DND-41 (cell line): Measurements from ENCODE around the gene CCDC40.

Experiments used
- ATAC-seq: fragments of 200-7000 bp; cut with Tn5 transposase; 3 replicates; pipeline ENCODE4 v1.9.1; 2021; ENCODE audit warnings: low read depth; ENCODE audit not compliant: insufficient read depth
- DNase-seq: peaks from one replicate; pipeline ENCODE4 v3.0.0-alpha.2; 2020
- H2AFZ ChIP-seq: 2 replicates; pipeline ENCODE4 v1.6.0; 2012; ENCODE audit warnings: low read depth, low read length
- H3K27ac ChIP-seq: 2 replicates; pipeline ENCODE4 v1.5.1; 2012; ENCODE audit warnings: low read length, inconsistent platforms
- H3K27me3 ChIP-seq: fragments of 200-600 bp; sonication (generic); 2 replicates; pipeline ENCODE4 v1.6.0; 2012; ENCODE audit warnings: low read length, mild to moderate bottlenecking, inconsistent platforms; ENCODE audit not compliant: insufficient read depth, poor library complexity
- H3K36me3 ChIP-seq: 2 replicates; pipeline ENCODE4 v1.5.1; 2012; ENCODE audit warnings: low read length, inconsistent platforms; ENCODE audit not compliant: insufficient read depth
- H3K4me1 ChIP-seq: 2 replicates; pipeline ENCODE4 v1.5.1; 2012; ENCODE audit warnings: mild to moderate bottlenecking, low read length; ENCODE audit not compliant: insufficient read depth
- H3K4me2 ChIP-seq: 2 replicates; pipeline ENCODE4 v1.6.0; 2012; ENCODE audit warnings: mild to moderate bottlenecking, moderate library complexity, low read length, inconsistent platforms; ENCODE audit not compliant: insufficient read depth
- H3K4me3 ChIP-seq, 2 experiments: fragments of 200-600 bp in 1 of 2; shearing (Covaris generic) in 1 of 2; 2 replicates each; pipeline ENCODE4 v1.5.1; 2012 to 2016; ENCODE audit warnings: inconsistent platforms in 2 of 2, low read length in 2 of 2, mild to moderate bottlenecking in 2 of 2, low read depth in 1 of 2, moderate library complexity in 1 of 2
- H3K79me2 ChIP-seq: 2 replicates; pipeline ENCODE4 v1.6.0; 2012; ENCODE audit warnings: low read length, inconsistent platforms; ENCODE audit not compliant: insufficient read depth
- H3K9ac ChIP-seq: 2 replicates; pipeline ENCODE4 v1.6.0; 2012; ENCODE audit warnings: low read depth, mild to moderate bottlenecking, inconsistent platforms, low read length, moderate library complexity
- H3K9me3 ChIP-seq: 2 replicates; pipeline ENCODE4 v1.5.1; 2012; ENCODE audit warnings: low read length, moderate library complexity, mild to moderate bottlenecking, inconsistent platforms; ENCODE audit not compliant: insufficient read depth, severe bottlenecking
- H4K20me1 ChIP-seq: 2 replicates; pipeline ENCODE4 v1.6.0; 2012; ENCODE audit warnings: low read length; ENCODE audit not compliant: insufficient read depth
- EZH2 ChIP-seq: IDR thresholded peaks from 3 replicates; pipeline ENCODE4 v1.6.1; 2012; ENCODE audit warnings: borderline replicate concordance, low read depth, mild to moderate bottlenecking, moderate library complexity, low read length, inconsistent platforms; ENCODE audit not compliant: severe bottlenecking
- TF ChIP-seq, protein P1 (sequence below): IDR thresholded peaks from 2 replicates; pipeline ENCODE4 v1.5.1; 2012; ENCODE audit warnings: borderline replicate concordance, low read length, moderate library complexity, mild to moderate bottlenecking; ENCODE audit not compliant: poor library complexity, severe bottlenecking; ENCODE audit errors: extremely low read depth

CCDC40 gene

DNA sequence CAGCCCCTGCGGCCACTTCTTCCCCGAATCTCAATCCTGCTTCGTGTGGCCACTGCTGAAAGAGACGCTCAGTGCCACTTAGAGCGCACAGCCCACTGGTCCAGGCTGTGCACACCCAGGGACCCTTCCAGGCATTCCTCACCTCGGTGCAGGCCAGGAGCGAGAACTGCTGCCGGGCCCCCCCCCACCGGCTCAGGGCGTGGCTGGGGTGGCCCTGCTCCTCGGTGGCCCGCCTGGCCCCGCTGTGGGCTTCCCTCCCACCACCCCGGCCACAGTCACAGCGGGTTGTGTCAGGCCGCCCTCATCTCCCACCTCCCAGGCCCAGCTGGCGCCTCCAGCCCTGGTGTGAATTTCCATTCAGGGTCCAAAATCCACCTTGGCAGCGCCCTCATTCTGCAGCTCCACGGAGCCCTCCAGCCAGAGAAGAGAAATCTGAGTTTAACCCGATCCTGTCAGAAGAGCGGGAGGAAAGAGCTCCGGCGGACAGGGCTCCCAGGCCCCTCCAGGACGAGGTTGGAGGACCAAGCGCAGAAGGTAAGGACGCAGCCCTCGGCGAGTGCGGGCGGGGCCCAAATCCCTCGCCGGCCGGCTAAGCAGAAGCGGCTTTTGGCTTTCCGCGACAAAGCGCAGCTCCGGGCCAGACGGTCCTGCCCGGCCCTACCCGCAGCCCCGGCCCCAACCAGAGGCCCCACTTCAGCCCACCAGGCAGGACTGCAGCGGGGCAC is 12.8 kb upstream of the CCDC40 start:
- no peak for TF ChIP-seq EZH2
- TF ChIP-seq, protein P1, sequence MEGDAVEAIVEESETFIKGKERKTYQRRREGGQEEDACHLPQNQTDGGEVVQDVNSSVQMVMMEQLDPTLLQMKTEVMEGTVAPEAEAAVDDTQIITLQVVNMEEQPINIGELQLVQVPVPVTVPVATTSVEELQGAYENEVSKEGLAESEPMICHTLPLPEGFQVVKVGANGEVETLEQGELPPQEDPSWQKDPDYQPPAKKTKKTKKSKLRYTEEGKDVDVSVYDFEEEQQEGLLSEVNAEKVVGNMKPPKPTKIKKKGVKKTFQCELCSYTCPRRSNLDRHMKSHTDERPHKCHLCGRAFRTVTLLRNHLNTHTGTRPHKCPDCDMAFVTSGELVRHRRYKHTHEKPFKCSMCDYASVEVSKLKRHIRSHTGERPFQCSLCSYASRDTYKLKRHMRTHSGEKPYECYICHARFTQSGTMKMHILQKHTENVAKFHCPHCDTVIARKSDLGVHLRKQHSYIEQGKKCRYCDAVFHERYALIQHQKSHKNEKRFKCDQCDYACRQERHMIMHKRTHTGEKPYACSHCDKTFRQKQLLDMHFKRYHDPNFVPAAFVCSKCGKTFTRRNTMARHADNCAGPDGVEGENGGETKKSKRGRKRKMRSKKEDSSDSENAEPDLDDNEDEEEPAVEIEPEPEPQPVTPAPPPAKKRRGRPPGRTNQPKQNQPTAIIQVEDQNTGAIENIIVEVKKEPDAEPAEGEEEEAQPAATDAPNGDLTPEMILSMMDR: no peak
- H3K4me3 ChIP-seq: no peak overlapping the region
- H3K9ac ChIP-seq: no peak overlapping the region
- no peaks in the 10 kb centered on the region; the same call in 1 of the 2 replicates for H3K79me2 ChIP-seq
- H3K4me2 ChIP-seq: no peak overlapping the region
- H4K20me1 ChIP-seq: peaks cover 7% of the 10 kb centered on the region
- ATAC-seq (no peak; the same call in 2 of the 3 replicates), DNase-seq (no peak)
- no peaks in the 10 kb centered on the region for H3K36me3 ChIP-seq
- H3K27ac ChIP-seq: no peak overlapping the region
- H3K27me3 ChIP-seq: no peaks in the 10 kb centered on the region
- peaks cover under 1% of the 10 kb centered on the region for H3K4me1 ChIP-seq
- H3K9me3 ChIP-seq: no peaks in the 10 kb centered on the region
- no peak overlapping the region for H2AFZ ChIP-seq

DNA sequence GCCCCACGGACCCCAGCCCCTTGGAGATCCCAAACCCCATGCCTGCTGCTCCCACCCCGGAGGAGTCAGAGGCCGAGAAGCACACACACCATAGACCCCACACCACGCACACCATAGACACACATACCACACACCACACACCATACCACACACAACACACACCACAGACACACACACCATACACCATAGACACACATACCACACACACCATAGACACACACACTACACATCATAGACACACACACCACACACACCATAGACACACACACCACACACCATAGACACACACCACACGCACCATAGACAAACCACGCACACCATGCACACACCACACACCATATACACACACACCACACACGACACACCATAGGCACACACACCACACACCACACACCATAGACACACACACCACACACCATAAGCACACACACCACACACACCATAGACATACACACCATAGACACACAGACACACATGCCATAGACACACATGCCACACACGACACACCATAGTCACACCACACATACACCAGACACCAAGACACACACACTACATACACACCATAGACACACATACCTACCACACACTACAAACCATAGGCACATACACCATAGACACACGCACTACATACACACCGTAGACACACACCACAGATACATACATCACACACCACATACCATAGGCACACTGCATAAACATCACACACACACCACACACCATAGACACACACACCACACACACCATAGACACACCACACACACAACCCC is 12.1 kb upstream of the CCDC40 start:
- Histone ChIP-seq H2AFZ (no peak overlapping the region), H3K4me2 (no peak overlapping the region), H3K27me3 (no peaks in the 10 kb centered on the region), H3K27ac (no peak overlapping the region), H3K9me3 (no peaks in the 10 kb centered on the region), H3K79me2 (no peaks in the 10 kb centered on the region; the same call in 1 of the 2 replicates), H4K20me1 (peaks cover 9% of the 10 kb centered on the region), H3K9ac (no peak overlapping the region), H3K4me3 (no peak overlapping the region), H3K4me1 (peaks cover 8% of the 10 kb centered on the region), H3K36me3 (no peaks in the 10 kb centered on the region)
- TF ChIP-seq, protein P1: no peak
- no peak for TF ChIP-seq EZH2
- ATAC-seq: no peak; the same call in 2 of the 3 replicates
- no peak for DNase-seq

DNA sequence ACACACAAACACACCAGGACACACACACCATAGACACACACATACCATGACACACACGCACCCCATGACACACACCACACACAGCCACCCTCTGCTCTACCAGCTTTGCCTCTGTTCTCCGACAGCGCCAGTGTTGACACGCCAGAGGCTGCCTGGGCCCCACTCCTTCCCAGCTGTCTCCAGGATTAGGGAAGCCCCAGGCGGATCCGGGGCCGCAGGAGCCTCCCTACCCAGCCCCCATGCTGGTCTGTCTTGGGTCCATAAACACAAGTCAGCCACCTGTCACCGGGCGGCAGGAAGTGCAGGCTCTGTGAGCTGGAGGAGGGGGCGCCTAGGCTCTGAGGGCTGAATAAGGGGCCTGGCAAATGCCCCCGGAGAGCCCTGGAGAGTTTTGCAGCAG is 11.3 kb upstream of the CCDC40 start:
- no peak overlapping the region for H3K9ac ChIP-seq
- no peaks in the 10 kb centered on the region for H3K36me3 ChIP-seq
- H3K4me3 ChIP-seq: no peak overlapping the region
- peaks cover 14% of the 10 kb centered on the region for H4K20me1 ChIP-seq
- peaks cover 13% of the 10 kb centered on the region for H3K4me1 ChIP-seq
- no peak for TF ChIP-seq EZH2
- TF ChIP-seq, protein P1: peak; percentile 12
- H3K9me3 ChIP-seq: no peaks in the 10 kb centered on the region
- H3K27ac ChIP-seq: no peak overlapping the region
- DNase-seq: peak; percentile 33
- no peaks in the 10 kb centered on the region; the same call in 1 of the 2 replicates for H3K79me2 ChIP-seq
- no peaks in the 10 kb centered on the region for H3K27me3 ChIP-seq
- peak; percentile 56; the same call in 1 of the 3 replicates for ATAC-seq
- no peak overlapping the region for H2AFZ ChIP-seq
- no peak overlapping the region for H3K4me2 ChIP-seq
